Measurements from ENCODE around the gene PPP1R37. TPM values are rescaled to one million over a fixed set of nuclear protein-coding genes. Genes with fewer than 3 reads are reported as not detected.

Gene PPP1R37
- total and polyA plus RNA-seq, 2 of the 13 experiments (the other 11 are each of a cell fraction or from before 2014, with no cell fraction given), result 9.0 to 14.3 TPM

DNA sequence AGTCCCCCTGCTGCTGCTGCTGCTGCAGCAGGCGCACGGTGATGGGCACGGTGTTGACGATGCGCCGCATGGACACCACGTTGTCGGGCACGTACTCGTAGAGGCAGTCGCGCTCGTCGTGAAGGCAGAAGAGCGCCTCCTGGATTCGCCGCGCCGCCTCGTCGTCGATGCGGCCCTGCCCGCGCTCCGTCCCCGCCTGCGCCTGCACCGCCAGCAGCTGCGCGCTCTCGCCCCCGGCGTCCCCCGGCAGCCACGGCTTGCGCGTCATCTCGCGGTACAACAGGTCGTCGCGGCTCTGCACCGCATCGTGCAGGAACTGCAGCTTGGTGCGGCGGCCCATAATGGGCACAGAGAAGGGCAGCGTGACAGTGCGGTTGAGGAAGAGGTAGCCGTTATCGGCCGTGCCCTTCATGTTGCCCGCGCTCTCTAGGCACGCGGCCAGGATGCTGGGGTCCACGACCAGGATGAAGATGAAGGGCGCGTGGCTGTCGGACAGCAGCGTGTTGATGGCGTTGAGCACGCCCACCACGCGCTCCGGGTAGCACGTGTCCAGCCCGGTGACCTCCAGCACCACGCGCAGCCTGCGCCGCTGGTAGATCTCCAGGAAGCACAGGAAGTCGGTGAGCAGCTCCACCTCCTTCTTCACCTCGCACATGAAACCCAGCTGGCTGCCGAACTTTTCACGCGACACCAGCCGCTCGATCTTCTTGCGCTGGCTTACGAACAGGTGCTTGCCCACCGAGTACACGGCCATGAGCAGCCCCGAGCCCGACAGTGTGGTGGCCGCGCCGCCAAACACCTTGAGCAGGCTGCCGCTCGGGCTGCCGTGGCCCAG lies 59.7 kb downstream of the PPP1R37 start:
- in situ Hi-C loops (cut with HindIII; ENCODE audit: extremely low pct_ligation_motif_present, low pct_unique_long_range_greater_than_20kb) (no loop called here), intact Hi-C loops (cut with micrococcal nuclease; ENCODE audit: unreplicated experiment) (no loop called here)
- Histone ChIP-seq H2AFZ (ENCODE audit: low read length) (no peak overlapping the region), H3K79me2 (ENCODE audit: insufficient read depth, low read length) (no peaks in the 10 kb centered on the region), H3K27me3 (ENCODE audit: control insufficient read depth in 1 of 2, insufficient read depth in 2 of 2, low read length in 2 of 2) (peaks cover 0 to 19% of the 10 kb centered on the region in 2 experiments; a peak in 3 of 5 replicates), H3K9ac (ENCODE audit: insufficient read depth, low read depth, low read length) (no peak overlapping the region), H3K4me1 (ENCODE audit: insufficient read depth, low read length) (peaks cover 61% of the 10 kb centered on the region), H3K27ac (ENCODE audit: extremely low read length, insufficient read depth, low read length) (no peak overlapping the region), H3K4me2 (ENCODE audit: low read depth, low read length) (no peak overlapping the region), H3K9me3 (ENCODE audit: low read length) (no peaks in the 10 kb centered on the region), H3K36me3 (replicated peaks in 1 of 2; ENCODE audit: control insufficient read depth in 1 of 2, insufficient read depth in 2 of 2, low read length in 2 of 2) (no peaks in the 10 kb centered on the region), H3K4me3 (replicated peaks in 1 of 3; ENCODE audit: insufficient read depth in 1 of 3, low read depth in 2 of 3, low read length in 3 of 3) (no peak overlapping the region), H4K20me1 (ENCODE audit: insufficient read depth, low read length) (no peaks in the 10 kb centered on the region)
- FAIRE-seq (no peak), ATAC-seq (no peak), DNase-seq (ENCODE audit: low spot score) (no peak)
- WGBS (ENCODE audit: low lambda C conversion rate), result 96% methylated on average over 64 of the region's 91 CpGs
- BruUV-seq (replicated peaks), result no TSS peak
- TF ChIP-seq ARNT2 (CRISPR knock-in tag; IDR thresholded peaks at IDR 0.05; ENCODE audit: low read depth) (no peak), GABPB1 (CRISPR knock-in tag; IDR thresholded peaks at IDR 0.05) (0 out of 2 replicates have a peak, but pooled peaks have one; percentile 3), HDAC1 (CRISPR knock-in tag; IDR thresholded peaks at IDR 0.05) (no peak), ZBTB38 (CRISPR knock-in tag; IDR thresholded peaks at IDR 0.05) (0 out of 2 replicates have a peak, but pooled peaks have one; percentile 3)
- ChIA-PET CTCF (ENCODE audit: low intra/inter-chr PET ratio, low total read pairs) (no interaction called here), POLR2A (interaction anchor here (2.6 kb wide), 1 partner anchor 26 kb away, joined by 23 read pairs; the partner anchor contains the start of genes BLOC1S3 and TRAPPC6A)

- no peak overlapping the region for H2AFZ ChIP-seq (ENCODE audit: low read length)
- no peaks in the 10 kb centered on the region for H3K9me3 ChIP-seq (ENCODE audit: low read length)
- 50% methylated on average over 63 of the region's 69 CpGs for WGBS (ENCODE audit: low lambda C conversion rate)
- intact Hi-C loops (cut with micrococcal nuclease; ENCODE audit: unreplicated experiment), result no loop called here
- peaks cover 68% of the 10 kb centered on the region for H3K4me1 ChIP-seq (ENCODE audit: insufficient read depth, low read length)
- ChIA-PET POLR2A (interaction anchor here (1.4 to 2.6 kb wide), 2 partner anchors 17 to 25 kb away, joined by 3 to 23 read pairs; partner anchors contain the start of genes BLOC1S3 and TRAPPC6A), CTCF (ENCODE audit: low intra/inter-chr PET ratio, low total read pairs) (no interaction called here)
- FAIRE-seq, result no peak
- peak; percentile 9 for ATAC-seq
- H3K4me3 ChIP-seq (replicated peaks in 1 of 3; ENCODE audit: insufficient read depth in 1 of 3, low read depth in 2 of 3, low read length in 3 of 3), result peak overlapping the region in 2 of 3 experiments; percentile 43 to 60; a peak in 5 of 6 replicates
- H3K36me3 ChIP-seq (replicated peaks in 1 of 2; ENCODE audit: control insufficient read depth in 1 of 2, insufficient read depth in 2 of 2, low read length in 2 of 2), result no peaks in the 10 kb centered on the region
- peak overlapping the region; percentile 75 for H3K4me2 ChIP-seq (ENCODE audit: low read depth, low read length)
- peaks cover 0 to 26% of the 10 kb centered on the region in 2 experiments; a peak in 3 of 5 replicates for H3K27me3 ChIP-seq (ENCODE audit: control insufficient read depth in 1 of 2, insufficient read depth in 2 of 2, low read length in 2 of 2)
- peak overlapping the region; percentile 50 for H3K27ac ChIP-seq (ENCODE audit: extremely low read length, insufficient read depth, low read length)
- no TSS peak for BruUV-seq (replicated peaks)
- H3K79me2 ChIP-seq (ENCODE audit: insufficient read depth, low read length), result no peaks in the 10 kb centered on the region
- DNase-seq (ENCODE audit: low spot score), result no peak
- in situ Hi-C loops (cut with HindIII; ENCODE audit: extremely low pct_ligation_motif_present, low pct_unique_long_range_greater_than_20kb), result no loop called here
- H4K20me1 ChIP-seq (ENCODE audit: insufficient read depth, low read length), result no peaks in the 10 kb centered on the region
- 0 out of 2 replicates have a peak overlapping the region, but pooled peaks have one; percentile 22 for H3K9ac ChIP-seq (ENCODE audit: insufficient read depth, low read depth, low read length)
- TF ChIP-seq RFX5 (IDR thresholded peaks at IDR 0.05; ENCODE audit: low read depth, low read length) (no peak), ZNF616 (CRISPR knock-in tag; IDR thresholded peaks at IDR 0.05; ENCODE audit: low read depth) (no peak), KLF9 (CRISPR knock-in tag; IDR thresholded peaks at IDR 0.05; ENCODE audit: low read depth) (no peak), ZNF383 (CRISPR knock-in tag; IDR thresholded peaks at IDR 0.05; ENCODE audit: borderline replicate concordance) (no peak), DMAP1 (CRISPR knock-in tag; IDR thresholded peaks at IDR 0.05) (no peak), MXD3 (CRISPR knock-in tag; IDR thresholded peaks at IDR 0.05) (no peak), SALL1 (CRISPR knock-in tag; IDR thresholded peaks at IDR 0.05) (no peak), ZNF251 (CRISPR knock-in tag; IDR thresholded peaks at IDR 0.05) (no peak), CEBPZ (IDR thresholded peaks at IDR 0.05; ENCODE audit: low read length) (no peak), NKX3-1 (CRISPR knock-in tag; IDR thresholded peaks at IDR 0.05) (no peak)
These were observed 60.5 kb downstream of the PPP1R37 start for GRCh38 chr19:45153339-45154063.

All from HepG2 (cell line).